Sigmoid colon (tissue), 7 donors: Measurements from ENCODE around the gene RSAD1. TPM values are rescaled to one million over a fixed set of nuclear protein-coding genes. Genes with fewer than 3 reads are reported as not detected.

ENCODE experiments used
- DNase-seq: peaks from one replicate; pipeline ENCODE4 v3.0.0-alpha.2; 2019
- H3K27ac ChIP-seq, 4 donors: fragments of 200-600 bp; sonication (generic); one replicate each; pipeline ENCODE4 v1.5.1; 2016 to 2019; ENCODE audit warnings: mild to moderate bottlenecking in 1 of 4
- H3K27me3 ChIP-seq, 3 donors: fragments of 200-600 bp; sonication (generic); one replicate each; pipeline ENCODE4 v1.5.1; 2019; ENCODE audit warnings: mild to moderate bottlenecking in 1 of 3
- H3K36me3 ChIP-seq, 4 donors: fragments of 200-600 bp; sonication (generic); one replicate each; pipeline ENCODE4 v1.5.1; 2016 to 2019
- H3K4me1 ChIP-seq, 4 donors: fragments of 200-600 bp; sonication (generic); one replicate each; pipeline ENCODE4 v1.5.1; 2017 to 2019
- H3K4me3 ChIP-seq, 4 donors: fragments of 200-600 bp; sonication (generic); one replicate each; pipeline ENCODE4 v1.5.1; 2017 to 2019; ENCODE audit warnings: mild to moderate bottlenecking in 2 of 4, moderate library complexity in 1 of 4
- H3K9me3 ChIP-seq, 4 donors: fragments of 200-600 bp in 3 of 4; sonication (generic) in 3 of 4; one replicate each; pipeline versions ENCODE4 v1.5.1 to v1.6.1; 2013 to 2019
- EP300 ChIP-seq, 4 donors: sonication (generic); formaldehyde crosslinking; IDR thresholded peaks; one replicate each; pipeline ENCODE4 v1.6.1; 2017; ENCODE audit warnings: antibody characterized with exemption in 4 of 4
- POLR2A ChIP-seq, 2 donors: fragments of 450-650 bp; IDR thresholded peaks; one replicate each; pipeline ENCODE4 v1.6.1; 2016; ENCODE audit warnings: antibody characterized with exemption in 2 of 2, mild to moderate bottlenecking in 2 of 2, moderate library complexity in 2 of 2
- POLR2AphosphoS5 ChIP-seq, 4 donors: sonication (generic); formaldehyde crosslinking; IDR thresholded peaks; one replicate each; pipeline ENCODE4 v1.6.1; 2017; ENCODE audit warnings: antibody characterized with exemption in 4 of 4
- WGBS, 2 donors: extraction: QIAGEN DNeasy Blood & Tissue Kit; methylation state at CpG; one replicate each; pipeline ENCODE4 v1.1.7; 2013; 5-methylcytosine and 5-hydroxymethylcytosine counted together
- intact Hi-C: fragments of 100-400 bp; cut with DNase I; formaldehyde crosslinking; loops from one replicate; pipeline ENCODE4 v1.15.1; 2023
- polyA plus RNA-seq, 3 donors: library from polyadenylated mRNA; stranded (reverse); fragments of 200-250 nt; gene quantifications; one replicate each; pipeline ENCODE4 v1.2.3, GENCODE V29; 2013
- total RNA-seq, 4 donors: library from RNA; depleted of rRNA; stranded (reverse); fragments of >200 nt; gene quantifications; one replicate each; pipeline ENCODE4 v1.1.0, GENCODE V29; 2016
- TF ChIP-seq, protein P1 (sequence below), 4 experiments: fragments of 450-650 bp in 3 of 4; fragments of 200-600 bp in 1 of 4; IDR thresholded peaks; one replicate each; pipeline ENCODE4 v1.5.1; 2016 to 2019; ENCODE audit warnings: antibody characterized with exemption in 4 of 4, mild to moderate bottlenecking in 3 of 4, moderate library complexity in 2 of 4
- donor health status: healthy with polysubstance abuse.
- donor health status: Bipolar disorder and iron deficiency.
- donor health status: healthy.

RSAD1 gene
- total and polyA plus RNA-seq, 7 donors: 18.6 to 33.6 (median 23.2) TPM

- 93 to 95% methylated on average over 9 of the region's 9 CpGs for WGBS, 2 donors
- peaks cover 16 to 36% (median 25%) of the 10 kb centered on the region in 3 donors for H3K27me3 ChIP-seq
- TF ChIP-seq POLR2A (IDR thresholded peaks at IDR 0.05): no peak
- TF ChIP-seq EP300 (IDR thresholded peaks at IDR 0.05): no peak
- TF ChIP-seq, protein P1, sequence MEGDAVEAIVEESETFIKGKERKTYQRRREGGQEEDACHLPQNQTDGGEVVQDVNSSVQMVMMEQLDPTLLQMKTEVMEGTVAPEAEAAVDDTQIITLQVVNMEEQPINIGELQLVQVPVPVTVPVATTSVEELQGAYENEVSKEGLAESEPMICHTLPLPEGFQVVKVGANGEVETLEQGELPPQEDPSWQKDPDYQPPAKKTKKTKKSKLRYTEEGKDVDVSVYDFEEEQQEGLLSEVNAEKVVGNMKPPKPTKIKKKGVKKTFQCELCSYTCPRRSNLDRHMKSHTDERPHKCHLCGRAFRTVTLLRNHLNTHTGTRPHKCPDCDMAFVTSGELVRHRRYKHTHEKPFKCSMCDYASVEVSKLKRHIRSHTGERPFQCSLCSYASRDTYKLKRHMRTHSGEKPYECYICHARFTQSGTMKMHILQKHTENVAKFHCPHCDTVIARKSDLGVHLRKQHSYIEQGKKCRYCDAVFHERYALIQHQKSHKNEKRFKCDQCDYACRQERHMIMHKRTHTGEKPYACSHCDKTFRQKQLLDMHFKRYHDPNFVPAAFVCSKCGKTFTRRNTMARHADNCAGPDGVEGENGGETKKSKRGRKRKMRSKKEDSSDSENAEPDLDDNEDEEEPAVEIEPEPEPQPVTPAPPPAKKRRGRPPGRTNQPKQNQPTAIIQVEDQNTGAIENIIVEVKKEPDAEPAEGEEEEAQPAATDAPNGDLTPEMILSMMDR (IDR thresholded peaks at IDR 0.05): no peak
- no peak for TF ChIP-seq POLR2AphosphoS5 (IDR thresholded peaks at IDR 0.05)
- no peak overlapping the region for H3K27ac ChIP-seq
- no peaks in the 10 kb centered on the region for H3K36me3 ChIP-seq
- peaks cover 0 to 18% (median 14%) of the 10 kb centered on the region in 4 donors for H3K4me1 ChIP-seq
- no peaks in the 10 kb centered on the region for H3K9me3 ChIP-seq
- no peak for DNase-seq
- intact Hi-C loops: no loop called here
- no peak overlapping the region for H3K4me3 ChIP-seq
Observed at GRCh38 chr17:50465635-50466034, 13.0 kb upstream of the RSAD1 start.

DNA sequence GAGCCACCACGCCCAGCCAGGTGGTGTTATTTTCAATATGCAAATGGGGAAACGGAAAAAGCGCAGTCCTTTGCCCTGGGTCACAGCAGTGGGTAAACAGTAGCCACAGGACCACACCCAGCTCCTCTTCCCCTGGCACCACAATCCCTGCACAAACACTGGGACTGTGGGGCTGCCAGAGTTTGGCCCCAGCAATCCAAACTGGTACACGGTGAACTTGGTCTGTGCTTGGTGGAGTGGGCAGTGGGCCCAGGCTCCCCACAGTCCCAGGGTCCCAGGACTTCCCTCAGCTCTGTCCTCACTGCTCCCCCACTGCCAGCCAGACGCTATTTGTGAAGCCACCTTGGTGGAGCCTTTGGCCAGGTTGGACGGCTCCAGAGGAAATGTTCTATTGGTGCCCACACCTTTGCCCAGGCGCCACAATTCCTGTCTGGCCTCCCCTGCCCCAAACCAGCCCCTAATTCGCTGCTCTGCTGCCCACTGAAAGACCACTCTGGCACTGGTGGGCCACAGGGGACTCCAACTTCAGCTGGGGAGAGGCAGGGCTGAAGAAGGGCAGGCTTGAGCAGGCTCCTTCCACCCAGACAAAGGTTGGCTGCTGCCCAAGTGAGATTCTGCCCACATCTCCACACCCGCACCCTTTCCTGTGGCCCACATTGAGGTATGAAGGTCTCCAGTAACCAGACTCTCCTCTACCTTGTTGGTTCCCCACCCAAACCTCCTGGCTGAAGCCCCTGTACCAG, 12.1 kb upstream of the RSAD1 start:
- DNase-seq: peak; percentile 53
- H3K4me1 ChIP-seq: peaks cover 0 to 18% (median 14%) of the 10 kb centered on the region in 4 donors
- WGBS, 2 donors: 18 to 65% methylated on average over 9 of the region's 9 CpGs
- no peaks in the 10 kb centered on the region for H3K9me3 ChIP-seq
- H3K4me3 ChIP-seq: no peak overlapping the region
- no peak overlapping the region for H3K27ac ChIP-seq
- no peaks in the 10 kb centered on the region for H3K36me3 ChIP-seq
- intact Hi-C loops: no loop called here
- TF ChIP-seq POLR2AphosphoS5 (IDR thresholded peaks at IDR 0.05) (no peak), POLR2A (IDR thresholded peaks at IDR 0.05) (no peak), EP300 (IDR thresholded peaks at IDR 0.05) (no peak)
- TF ChIP-seq, protein P1 (IDR thresholded peaks at IDR 0.05): no peak
- H3K27me3 ChIP-seq: peaks cover 16 to 36% (median 25%) of the 10 kb centered on the region in 3 donors

GRCh38 chr17:50467114-50467854, 11.4 kb upstream of the RSAD1 start:
- TF ChIP-seq POLR2AphosphoS5 (IDR thresholded peaks at IDR 0.05) (no peak), POLR2A (IDR thresholded peaks at IDR 0.05) (no peak), EP300 (IDR thresholded peaks at IDR 0.05) (no peak)
- TF ChIP-seq, protein P1 (IDR thresholded peaks at IDR 0.05): no peak
- no peak overlapping the region for H3K4me3 ChIP-seq
- peak; percentile 40 for DNase-seq
- intact Hi-C loops: no loop called here
- H3K27ac ChIP-seq: no peak overlapping the region
- peaks cover 16 to 36% (median 25%) of the 10 kb centered on the region in 3 donors for H3K27me3 ChIP-seq
- peaks cover 0 to 18% (median 14%) of the 10 kb centered on the region in 4 donors for H3K4me1 ChIP-seq
- no peaks in the 10 kb centered on the region for H3K36me3 ChIP-seq
- no peaks in the 10 kb centered on the region for H3K9me3 ChIP-seq
- 70 to 82% methylated on average over 7 of the region's 7 CpGs for WGBS, 2 donors

- intact Hi-C loops: no loop called here
- TF ChIP-seq, protein P1 (IDR thresholded peaks at IDR 0.05): no peak
- TF ChIP-seq POLR2AphosphoS5 (IDR thresholded peaks at IDR 0.05) (no peak), EP300 (IDR thresholded peaks at IDR 0.05) (no peak), POLR2A (IDR thresholded peaks at IDR 0.05) (no peak)
- peaks cover 16 to 36% (median 25%) of the 10 kb centered on the region in 3 donors for H3K27me3 ChIP-seq
- H3K4me1 ChIP-seq: peaks cover 0 to 18% (median 14%) of the 10 kb centered on the region in 4 donors
- 82 to 85% methylated on average over 13 of the region's 13 CpGs for WGBS, 2 donors
- H3K36me3 ChIP-seq: no peaks in the 10 kb centered on the region
- H3K9me3 ChIP-seq: no peaks in the 10 kb centered on the region
- H3K4me3 ChIP-seq: no peak overlapping the region
- peak; percentile 55 for DNase-seq
- no peak overlapping the region for H3K27ac ChIP-seq
Observed at GRCh38 chr17:50467855-50468303, 10.8 kb upstream of the RSAD1 start.
